Brain microvascular endothelial cell (primary cell): ENCODE measurements around the gene LSM14A.
"Not testable (repeated sequence)": the region's sequence is repeated elsewhere in the genome, so short reads cannot be mapped to it uniquely, and the experiment has no call there.

Experiments used
- DNase-seq: peaks from one replicate; pipeline ENCODE4 v3.0.0-alpha.2; 2020
- H3K27ac ChIP-seq: fragments of 250-450 bp; sonication (Bioruptor Pico); 2 replicates; pipeline ENCODE4 v1.5.1; 2020; ENCODE audit warnings: mild to moderate bottlenecking, moderate library complexity
- H3K27me3 ChIP-seq: fragments of 250-450 bp; sonication (Bioruptor Pico); replicated peaks from 2 replicates; pipeline ENCODE4 v1.5.1; 2020; ENCODE audit warnings: mild to moderate bottlenecking
- H3K36me3 ChIP-seq: fragments of 250-450 bp; sonication (Bioruptor Pico); replicated peaks from 2 replicates; pipeline ENCODE4 v1.5.1; 2020; ENCODE audit warnings: mild to moderate bottlenecking
- H3K4me3 ChIP-seq: 2 replicates; pipeline ENCODE4 v1.5.1; 2011; ENCODE audit warnings: low read depth, mild to moderate bottlenecking, control low read depth, low read length, moderate library complexity
- in situ Hi-C: cut with HindIII; loops from 2 replicates; pipeline ENCODE4 v1.10.0; 2017; ENCODE audit warnings: low sequenced_read_pairs, low pct_ligation_motif_present
- TF ChIP-seq, protein P1 (sequence below): IDR thresholded peaks from 2 replicates; pipeline ENCODE4 v1.5.1; 2011; ENCODE audit warnings: low read depth, mild to moderate bottlenecking, moderate library complexity, low read length, control low read depth, inconsistent platforms; ENCODE audit errors: missing control alignments

LSM14A gene

DNA sequence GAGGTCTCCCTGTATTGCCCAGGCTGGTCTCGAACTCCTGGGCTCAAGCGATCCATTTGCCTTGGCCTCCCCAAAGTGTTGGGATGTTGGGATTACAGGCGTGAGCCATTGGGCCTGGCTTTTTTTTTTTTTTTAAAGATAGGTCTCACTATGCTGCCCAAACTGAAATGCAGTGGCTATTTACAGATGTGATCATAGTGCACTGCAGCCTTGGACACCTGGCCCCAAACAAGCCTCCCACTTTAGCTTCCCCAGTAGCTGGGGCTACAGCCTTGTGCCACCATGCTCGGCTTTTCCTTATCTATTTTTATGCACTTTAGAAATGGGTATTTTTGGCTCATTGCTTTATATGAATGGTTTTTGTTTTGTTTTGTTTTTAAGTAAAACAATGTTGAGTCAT, 37.4 kb downstream of the LSM14A start:
- no peak overlapping the region for H3K27ac ChIP-seq
- H3K27me3 ChIP-seq, result no peaks in the 10 kb centered on the region
- peaks cover 11% of the 10 kb centered on the region for H3K36me3 ChIP-seq
- H3K4me3 ChIP-seq, result no peak overlapping the region
- no peak for DNase-seq
- in situ Hi-C loops, result no loop called here
- TF ChIP-seq, protein P1, sequence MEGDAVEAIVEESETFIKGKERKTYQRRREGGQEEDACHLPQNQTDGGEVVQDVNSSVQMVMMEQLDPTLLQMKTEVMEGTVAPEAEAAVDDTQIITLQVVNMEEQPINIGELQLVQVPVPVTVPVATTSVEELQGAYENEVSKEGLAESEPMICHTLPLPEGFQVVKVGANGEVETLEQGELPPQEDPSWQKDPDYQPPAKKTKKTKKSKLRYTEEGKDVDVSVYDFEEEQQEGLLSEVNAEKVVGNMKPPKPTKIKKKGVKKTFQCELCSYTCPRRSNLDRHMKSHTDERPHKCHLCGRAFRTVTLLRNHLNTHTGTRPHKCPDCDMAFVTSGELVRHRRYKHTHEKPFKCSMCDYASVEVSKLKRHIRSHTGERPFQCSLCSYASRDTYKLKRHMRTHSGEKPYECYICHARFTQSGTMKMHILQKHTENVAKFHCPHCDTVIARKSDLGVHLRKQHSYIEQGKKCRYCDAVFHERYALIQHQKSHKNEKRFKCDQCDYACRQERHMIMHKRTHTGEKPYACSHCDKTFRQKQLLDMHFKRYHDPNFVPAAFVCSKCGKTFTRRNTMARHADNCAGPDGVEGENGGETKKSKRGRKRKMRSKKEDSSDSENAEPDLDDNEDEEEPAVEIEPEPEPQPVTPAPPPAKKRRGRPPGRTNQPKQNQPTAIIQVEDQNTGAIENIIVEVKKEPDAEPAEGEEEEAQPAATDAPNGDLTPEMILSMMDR, result no peak

DNA sequence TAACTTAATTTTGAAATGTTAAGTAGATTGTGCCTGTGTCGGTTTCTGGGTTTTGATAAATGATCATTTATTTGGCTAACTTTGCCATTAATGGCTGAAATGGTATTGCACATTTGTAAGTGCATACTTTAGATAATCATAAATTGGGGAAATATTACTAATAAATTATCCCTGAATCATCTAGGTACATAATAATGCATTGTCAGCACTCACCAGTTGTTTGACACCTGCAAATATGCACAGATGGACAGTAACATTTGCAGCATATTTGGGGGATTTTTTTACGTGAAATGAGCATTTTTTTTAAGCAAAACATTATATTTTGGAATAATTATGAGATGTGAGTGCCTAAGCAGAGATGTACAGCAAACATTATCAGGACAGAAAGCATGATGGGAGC, 41.0 kb downstream of the LSM14A start:
- H3K27me3 ChIP-seq, result no peaks in the 10 kb centered on the region
- peaks cover 16% of the 10 kb centered on the region for H3K36me3 ChIP-seq
- no peak overlapping the region for H3K27ac ChIP-seq
- in situ Hi-C loops, result no loop called here
- TF ChIP-seq, protein P1, result no peak
- H3K4me3 ChIP-seq, result no peak overlapping the region
- DNase-seq, result no peak

DNA sequence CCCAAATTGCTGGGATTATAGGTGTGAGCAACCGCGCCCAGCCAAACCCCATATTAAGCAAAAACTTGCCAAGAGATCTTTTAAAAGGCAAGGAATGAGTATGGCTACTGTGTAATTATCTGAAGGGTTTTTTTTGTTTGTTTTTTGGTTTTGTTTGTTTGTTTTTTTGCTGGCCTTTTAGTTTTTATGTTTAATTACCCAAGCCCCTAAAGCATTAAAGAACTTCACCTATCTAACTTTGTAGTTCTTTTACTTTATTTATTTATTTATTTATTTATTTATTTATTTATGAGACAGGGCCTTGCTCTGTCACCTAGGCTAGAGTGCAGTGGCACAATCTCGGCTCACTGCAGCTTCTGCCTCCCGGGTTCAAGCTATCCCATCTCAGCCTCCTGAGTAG, 41.7 kb downstream of the LSM14A start:
- no peak for DNase-seq
- TF ChIP-seq, protein P1, result no peak
- H3K27me3 ChIP-seq, result no peaks in the 10 kb centered on the region
- H3K27ac ChIP-seq, result no peak overlapping the region
- H3K4me3 ChIP-seq, result no peak overlapping the region
- in situ Hi-C loops, result no loop called here
- H3K36me3 ChIP-seq, result peaks cover 16% of the 10 kb centered on the region

DNA sequence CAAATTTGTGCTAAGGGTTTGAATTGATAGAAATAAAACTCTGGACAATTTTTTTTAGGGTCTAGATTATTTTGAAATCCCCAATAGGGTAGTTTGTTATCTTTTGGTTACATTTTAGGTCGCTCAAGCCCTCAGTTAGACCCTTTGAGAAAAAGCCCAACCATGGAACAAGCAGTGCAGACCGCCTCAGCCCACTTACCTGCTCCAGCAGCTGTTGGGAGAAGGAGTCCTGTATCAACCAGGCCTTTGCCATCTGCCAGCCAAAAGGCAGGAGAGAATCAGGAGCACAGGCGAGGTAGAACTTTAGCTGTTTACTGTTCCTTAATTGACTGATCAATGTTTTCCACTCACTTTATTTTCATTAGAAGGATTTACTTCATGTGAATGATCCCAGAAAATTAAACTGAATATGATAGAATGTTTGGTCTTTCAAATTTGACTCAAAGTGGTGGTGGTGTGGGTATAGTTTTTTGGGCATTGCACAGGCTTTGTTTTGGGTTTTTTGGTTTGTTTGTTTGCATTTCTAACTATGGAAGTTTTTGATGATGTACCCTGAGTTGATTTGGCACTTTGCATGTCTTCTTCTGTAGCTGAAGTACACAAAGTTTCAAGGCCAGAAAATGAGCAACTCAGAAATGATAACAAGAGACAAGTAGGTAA, 42.8 kb downstream of the LSM14A start:
- H3K4me3 ChIP-seq, result no peak overlapping the region
- no peak overlapping the region for H3K27ac ChIP-seq
- in situ Hi-C loops, result no loop called here
- peaks cover 22% of the 10 kb centered on the region for H3K36me3 ChIP-seq
- H3K27me3 ChIP-seq, result no peaks in the 10 kb centered on the region
- DNase-seq, result no peak
- TF ChIP-seq, protein P1, result no peak

DNA sequence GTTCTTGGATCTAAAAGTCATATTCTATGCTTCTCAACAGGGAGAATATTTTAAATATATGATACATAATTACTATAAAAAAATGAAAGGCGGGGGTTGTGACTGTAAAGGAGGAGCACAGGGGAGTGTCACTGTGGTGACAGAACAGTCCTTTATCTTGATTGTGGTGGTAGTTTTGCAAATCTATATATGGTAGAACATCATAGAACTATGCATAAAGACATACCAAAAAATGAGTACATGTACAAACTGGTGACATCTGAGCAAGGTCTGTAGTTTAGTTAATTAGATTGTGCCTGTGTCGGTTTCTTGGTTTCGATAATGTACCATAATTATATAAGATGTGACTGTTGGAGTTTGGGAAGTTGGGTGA, 43.3 kb downstream of the LSM14A start:
- Histone ChIP-seq H3K27me3 (no peaks in the 10 kb centered on the region), H3K27ac (no peak overlapping the region), H3K36me3 (peaks cover 18% of the 10 kb centered on the region), H3K4me3 (no peak overlapping the region)
- in situ Hi-C loops, result no loop called here
- no peak for DNase-seq
- TF ChIP-seq, protein P1, result no peak

DNA sequence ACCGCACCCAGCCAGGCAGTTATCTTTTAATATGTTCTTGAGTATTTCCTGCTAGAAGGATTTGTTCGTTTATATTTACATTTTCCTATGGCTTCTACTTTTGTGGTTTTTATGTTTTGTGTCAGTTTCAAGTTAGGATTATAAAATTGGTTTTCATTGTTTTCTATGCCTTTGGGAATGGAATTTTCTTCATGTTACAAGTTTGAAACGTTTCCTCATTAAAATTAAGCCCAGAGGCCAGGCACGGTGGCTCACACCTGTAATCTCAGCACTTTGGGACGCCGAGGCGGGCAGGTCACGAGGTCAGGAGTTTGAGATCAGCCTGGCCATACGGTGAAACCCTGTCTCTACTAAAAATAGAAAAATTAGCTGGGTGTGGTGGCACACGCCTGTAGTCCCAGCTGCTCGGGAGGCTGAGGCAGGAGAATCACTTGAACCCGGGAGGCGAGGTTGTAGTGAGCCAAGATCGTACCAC, 44.5 kb downstream of the LSM14A start:
- in situ Hi-C loops, H3K27ac ChIP-seq, H3K4me3 ChIP-seq, H3K27me3 ChIP-seq, DNase-seq: not testable (repeated sequence)
- peaks cover 26% of the 10 kb centered on the region for H3K36me3 ChIP-seq
